ENCODE measurements around the gene HLA-B. TPM values are rescaled to one million over a fixed set of nuclear protein-coding genes. Genes with fewer than 3 reads are reported as not detected.

Gene HLA-B
- total RNA-seq, 1 donor from 2014 or later = 400 TPM

DNA sequence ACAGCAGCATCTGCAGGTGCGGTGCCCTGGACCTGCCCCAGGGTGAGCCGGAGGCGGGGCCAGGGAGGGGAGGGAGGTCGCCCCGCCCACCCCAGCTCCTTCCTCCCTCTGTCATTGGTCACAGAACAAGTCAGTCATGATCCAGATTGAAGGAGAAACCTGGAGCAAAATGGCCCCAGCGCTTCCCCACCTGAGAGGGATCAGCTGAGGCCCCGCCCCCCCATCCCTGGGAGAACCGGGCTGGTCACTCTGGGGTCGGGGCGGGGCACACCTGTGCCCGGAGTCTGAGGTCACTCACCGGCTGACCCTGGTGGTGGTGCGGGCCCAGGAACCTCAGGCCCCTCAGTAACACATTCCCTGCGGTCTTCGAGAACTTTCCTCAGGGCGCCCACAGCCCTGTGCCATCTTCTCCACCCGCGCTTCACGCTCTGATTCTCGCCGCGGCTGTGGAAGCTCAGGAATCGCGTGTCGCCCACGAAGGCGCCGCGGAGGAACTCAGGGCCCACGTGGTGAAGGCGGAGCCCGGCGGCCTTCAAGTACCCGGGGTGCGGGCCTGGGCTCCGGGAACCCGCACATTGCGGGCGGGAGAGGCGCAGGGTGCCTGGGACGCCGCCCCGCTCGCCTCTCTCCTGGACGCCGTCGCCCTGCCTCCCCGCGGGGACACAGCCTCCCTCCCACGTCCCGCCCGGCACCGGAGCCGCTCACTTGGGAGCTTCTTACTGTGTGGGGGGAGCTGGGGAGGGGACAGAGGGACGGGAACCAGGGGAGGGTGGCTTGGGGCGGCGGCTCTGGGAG is 48.7 kb downstream of the HLA-B start:
- Histone ChIP-seq H3K4me3 (peak overlapping the region; percentile 56), H3K27ac (replicated peaks) (no peak overlapping the region), H3K9me3 (replicated peaks) (no peaks in the 10 kb centered on the region), H3K4me1 (peaks cover 12% of the 10 kb centered on the region), H3K27me3 (ENCODE audit: low read depth) (peaks cover 69% of the 10 kb centered on the region), H3K36me3 (no peaks in the 10 kb centered on the region)
- TF ChIP-seq, protein P1, sequence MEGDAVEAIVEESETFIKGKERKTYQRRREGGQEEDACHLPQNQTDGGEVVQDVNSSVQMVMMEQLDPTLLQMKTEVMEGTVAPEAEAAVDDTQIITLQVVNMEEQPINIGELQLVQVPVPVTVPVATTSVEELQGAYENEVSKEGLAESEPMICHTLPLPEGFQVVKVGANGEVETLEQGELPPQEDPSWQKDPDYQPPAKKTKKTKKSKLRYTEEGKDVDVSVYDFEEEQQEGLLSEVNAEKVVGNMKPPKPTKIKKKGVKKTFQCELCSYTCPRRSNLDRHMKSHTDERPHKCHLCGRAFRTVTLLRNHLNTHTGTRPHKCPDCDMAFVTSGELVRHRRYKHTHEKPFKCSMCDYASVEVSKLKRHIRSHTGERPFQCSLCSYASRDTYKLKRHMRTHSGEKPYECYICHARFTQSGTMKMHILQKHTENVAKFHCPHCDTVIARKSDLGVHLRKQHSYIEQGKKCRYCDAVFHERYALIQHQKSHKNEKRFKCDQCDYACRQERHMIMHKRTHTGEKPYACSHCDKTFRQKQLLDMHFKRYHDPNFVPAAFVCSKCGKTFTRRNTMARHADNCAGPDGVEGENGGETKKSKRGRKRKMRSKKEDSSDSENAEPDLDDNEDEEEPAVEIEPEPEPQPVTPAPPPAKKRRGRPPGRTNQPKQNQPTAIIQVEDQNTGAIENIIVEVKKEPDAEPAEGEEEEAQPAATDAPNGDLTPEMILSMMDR (IDR thresholded peaks at IDR 0.05; ENCODE audit: borderline replicate concordance) = no peak
- intact Hi-C loops (cut with micrococcal nuclease) = no loop called here
- no peak for DNase-seq

DNA sequence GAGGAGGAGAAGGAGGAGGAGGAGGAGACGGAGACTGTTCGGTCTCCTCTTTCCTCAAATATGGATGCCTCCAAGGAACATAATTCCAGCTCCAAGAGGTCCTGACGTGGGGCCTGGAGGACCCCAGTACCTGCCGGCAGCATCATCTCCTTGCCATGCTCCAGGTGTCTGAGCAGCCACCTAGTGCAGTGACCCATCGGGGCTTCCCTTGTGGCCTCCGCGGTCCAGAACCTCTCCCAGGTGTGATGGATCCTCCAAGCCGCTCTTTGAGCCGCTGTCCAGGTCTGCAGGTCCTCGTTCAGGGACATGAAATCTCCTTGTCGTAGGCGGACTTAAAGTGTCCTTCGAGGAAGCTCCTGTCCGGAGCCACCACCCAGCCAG is 49.3 kb downstream of the HLA-B start:
- H3K4me1 ChIP-seq = peaks cover 12% of the 10 kb centered on the region
- no peak overlapping the region for H3K27ac ChIP-seq (replicated peaks)
- intact Hi-C loops (cut with micrococcal nuclease) = no loop called here
- H3K9me3 ChIP-seq (replicated peaks) = no peaks in the 10 kb centered on the region
- no peak for DNase-seq
- peaks cover 72% of the 10 kb centered on the region for H3K27me3 ChIP-seq (ENCODE audit: low read depth)
- TF ChIP-seq, protein P1 (IDR thresholded peaks at IDR 0.05; ENCODE audit: borderline replicate concordance) = no peak
- H3K36me3 ChIP-seq = no peaks in the 10 kb centered on the region
- peak overlapping the region; percentile 56 for H3K4me3 ChIP-seq

DNA sequence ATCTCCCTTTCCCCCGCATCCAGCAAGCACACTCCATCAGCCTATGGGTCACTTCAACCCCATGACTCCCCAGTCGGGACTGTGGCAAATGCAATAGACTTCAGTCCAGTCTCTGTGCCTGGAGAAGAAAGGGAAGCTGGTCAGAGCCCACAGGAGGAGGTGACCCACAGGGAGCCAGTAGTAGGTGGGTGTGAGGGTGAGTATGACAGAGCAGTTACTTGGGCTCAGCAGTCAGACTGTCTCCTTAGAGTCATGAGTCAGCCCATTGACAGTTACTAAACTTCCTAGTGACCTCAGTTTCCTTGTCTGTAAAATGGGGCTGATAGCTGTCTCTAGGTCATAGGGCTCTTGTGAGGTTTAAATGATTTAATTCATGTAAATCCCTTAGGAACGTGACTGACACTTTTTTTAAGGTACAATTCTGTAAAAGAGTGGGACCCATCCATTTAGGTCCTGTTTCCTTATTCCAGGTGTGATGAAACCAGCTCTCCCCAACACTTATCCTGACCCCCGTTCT is 51.2 kb downstream of the HLA-B start:
- Histone ChIP-seq H3K36me3 (no peaks in the 10 kb centered on the region), H3K27ac (replicated peaks) (no peak overlapping the region), H3K9me3 (replicated peaks) (no peaks in the 10 kb centered on the region), H3K4me1 (peaks cover 12% of the 10 kb centered on the region), H3K27me3 (ENCODE audit: low read depth) (peaks cover 82% of the 10 kb centered on the region), H3K4me3 (no peak overlapping the region)
- TF ChIP-seq, protein P1 (IDR thresholded peaks at IDR 0.05; ENCODE audit: borderline replicate concordance) = no peak
- DNase-seq = no peak
- intact Hi-C loops (cut with micrococcal nuclease) = no loop called here

DNA sequence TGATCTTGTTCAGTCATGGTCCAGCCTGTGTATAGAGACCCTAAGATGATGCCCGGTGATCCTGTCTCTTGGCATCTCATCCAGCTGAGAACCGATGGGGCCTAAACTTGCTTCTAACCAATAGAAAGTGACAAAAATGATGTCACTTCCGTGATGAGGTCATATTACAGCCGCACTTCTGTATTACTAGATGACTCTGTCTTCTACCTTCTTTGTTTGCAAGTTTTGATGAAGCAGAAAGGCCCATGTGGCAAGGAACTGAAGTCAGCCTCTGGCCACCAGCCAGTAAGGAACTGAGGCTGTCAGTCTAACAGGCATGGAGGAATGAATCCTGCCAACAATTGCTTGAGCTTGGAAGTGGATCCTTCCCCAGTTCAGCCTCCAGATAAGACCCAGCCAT is 52.3 kb downstream of the HLA-B start:
- no peak overlapping the region for H3K4me3 ChIP-seq
- peaks cover 76% of the 10 kb centered on the region for H3K27me3 ChIP-seq (ENCODE audit: low read depth)
- no peaks in the 10 kb centered on the region for H3K36me3 ChIP-seq
- no peak for DNase-seq
- no peak overlapping the region for H3K27ac ChIP-seq (replicated peaks)
- H3K9me3 ChIP-seq (replicated peaks) = no peaks in the 10 kb centered on the region
- intact Hi-C loops (cut with micrococcal nuclease) = no loop called here
- peaks cover 12% of the 10 kb centered on the region for H3K4me1 ChIP-seq
- TF ChIP-seq, protein P1 (IDR thresholded peaks at IDR 0.05; ENCODE audit: borderline replicate concordance) = no peak

Small RNAs within 50 kb of the gene (microRNA-seq; reads per million reads assigned to microRNA genes)
- gene MIR6891 = not detected

Other genes starting within 250 kb of the HLA-B start
- not detected for gene C6orf15, start 244.6 kb downstream of the HLA-B start, total RNA-seq
- gene PSORS1C1, start 242.4 kb downstream of the HLA-B start, total RNA-seq = 4.7 TPM
- not detected for gene CDSN, start 236.7 kb downstream of the HLA-B start, total RNA-seq
- not detected for gene PSORS1C2, start 218.1 kb downstream of the HLA-B start, total RNA-seq
- gene CCHCR1, start 199.4 kb downstream of the HLA-B start, total RNA-seq = 13.3 TPM
- 2.8 TPM for gene TCF19, start 198.6 kb downstream of the HLA-B start, total RNA-seq
- 0.69 TPM for gene POU5F1, start 186.5 kb downstream of the HLA-B start, total RNA-seq
- gene HLA-C, start 85.1 kb downstream of the HLA-B start, total RNA-seq = 170 TPM
- 9.9 TPM for gene MICA, start 46.4 kb upstream of the HLA-B start, total RNA-seq
- 1.1 TPM for gene MICB, start 141.0 kb upstream of the HLA-B start, total RNA-seq
- not detected for gene MCCD1, start 171.8 kb upstream of the HLA-B start, total RNA-seq
- gene DDX39B, start 184.8 kb upstream of the HLA-B start, total RNA-seq = 179 TPM
- 1.6 TPM for gene ATP6V1G2, start 189.4 kb upstream of the HLA-B start, total RNA-seq
- 11.5 TPM for gene NFKBIL1, start 190.4 kb upstream of the HLA-B start, total RNA-seq
- gene LTA, start 215.1 kb upstream of the HLA-B start, total RNA-seq = not detected
- gene TNF, start 218.4 kb upstream of the HLA-B start, total RNA-seq = 0.47 TPM
- 0.25 TPM for gene LTB, start 225.2 kb upstream of the HLA-B start, total RNA-seq
- 6.5 TPM for gene LST1, start 229.1 kb upstream of the HLA-B start, total RNA-seq
- not detected for gene NCR3, start 235.8 kb upstream of the HLA-B start, total RNA-seq

Data from left ventricle myocardium inferior (tissue), 1 donor.